ENCODE data around the gene TAOK1. TPM values are rescaled to one million over a fixed set of nuclear protein-coding genes. Genes with fewer than 3 reads are reported as not detected.

The TAOK1 gene
- polyA plus RNA-seq, 3 donors = 47.4 to 51.2 (median 48.4) TPM

- no peak for DNase-seq (ENCODE audit: extremely low read depth in 1 of 11, low read depth in 9 of 11, low spot score in 4 of 11)
Observed at GRCh38 chr17:29575511-29576213, 185.5 kb downstream of the TAOK1 start.

- DNase-seq (ENCODE audit: extremely low read depth in 1 of 11, low read depth in 9 of 11, low spot score in 4 of 11) = no peak
Observed at GRCh38 chr17:29576214-29577000, 186.2 kb downstream of the TAOK1 start.

- no peak for DNase-seq (ENCODE audit: extremely low read depth in 1 of 11, low read depth in 9 of 11, low spot score in 4 of 11)
Observed at GRCh38 chr17:29577001-29577370, 186.8 kb downstream of the TAOK1 start.

- no peak for DNase-seq (ENCODE audit: extremely low read depth in 1 of 11, low read depth in 9 of 11, low spot score in 4 of 11)
Observed at GRCh38 chr17:29577385-29578211, 187.4 kb downstream of the TAOK1 start.

- DNase-seq (ENCODE audit: extremely low read depth in 1 of 11, low read depth in 9 of 11, low spot score in 4 of 11) = no peak
Observed at GRCh38 chr17:29578626-29579485, 188.7 kb downstream of the TAOK1 start.

GRCh38 chr17:29579866-29580771, 190.0 kb downstream of the TAOK1 start:
- no peak for DNase-seq (ENCODE audit: extremely low read depth in 1 of 11, low read depth in 9 of 11, low spot score in 4 of 11)

- no peak for DNase-seq (ENCODE audit: extremely low read depth in 1 of 11, low read depth in 9 of 11, low spot score in 4 of 11)
Observed at GRCh38 chr17:29581583-29582253, 191.6 kb downstream of the TAOK1 start.

GRCh38 chr17:29582254-29582765, 192.1 kb downstream of the TAOK1 start:
- DNase-seq (ENCODE audit: extremely low read depth in 1 of 11, low read depth in 9 of 11, low spot score in 4 of 11) = no peak

GRCh38 chr17:29582772-29583171, 192.6 kb downstream of the TAOK1 start:
- no peak for DNase-seq (ENCODE audit: extremely low read depth in 1 of 11, low read depth in 9 of 11, low spot score in 4 of 11)

- no peak for DNase-seq (ENCODE audit: extremely low read depth in 1 of 11, low read depth in 9 of 11, low spot score in 4 of 11)
Observed at GRCh38 chr17:29583324-29584248, 193.4 kb downstream of the TAOK1 start.

- DNase-seq (ENCODE audit: extremely low read depth in 1 of 11, low read depth in 9 of 11, low spot score in 4 of 11) = no peak
Observed at GRCh38 chr17:29584452-29585079, 194.4 kb downstream of the TAOK1 start.

- no peak for DNase-seq (ENCODE audit: extremely low read depth in 1 of 11, low read depth in 9 of 11, low spot score in 4 of 11)
Observed at GRCh38 chr17:29585080-29585751, 195.1 kb downstream of the TAOK1 start.

GRCh38 chr17:29586676-29587469, 196.7 kb downstream of the TAOK1 start:
- DNase-seq (ENCODE audit: extremely low read depth in 1 of 11, low read depth in 9 of 11, low spot score in 4 of 11) = no peak

GRCh38 chr17:29587591-29587990, 197.4 kb downstream of the TAOK1 start:
- no peak for DNase-seq (ENCODE audit: extremely low read depth in 1 of 11, low read depth in 9 of 11, low spot score in 4 of 11)

All from renal cortex interstitium (tissue), 11 donors.